Inferior parietal cortex (tissue), 1 donor: Measurements from ENCODE around the gene LHCGR.
"Not testable (repeated sequence)": the region's sequence is repeated elsewhere in the genome, so short reads cannot be mapped to it uniquely, and the experiment has no call there.

Source experiments
- DNase-seq: peaks from one replicate; pipeline ENCODE4 v3.0.0-alpha.2; 2016; ENCODE audit errors: extremely low spot score

Gene LHCGR

DNA sequence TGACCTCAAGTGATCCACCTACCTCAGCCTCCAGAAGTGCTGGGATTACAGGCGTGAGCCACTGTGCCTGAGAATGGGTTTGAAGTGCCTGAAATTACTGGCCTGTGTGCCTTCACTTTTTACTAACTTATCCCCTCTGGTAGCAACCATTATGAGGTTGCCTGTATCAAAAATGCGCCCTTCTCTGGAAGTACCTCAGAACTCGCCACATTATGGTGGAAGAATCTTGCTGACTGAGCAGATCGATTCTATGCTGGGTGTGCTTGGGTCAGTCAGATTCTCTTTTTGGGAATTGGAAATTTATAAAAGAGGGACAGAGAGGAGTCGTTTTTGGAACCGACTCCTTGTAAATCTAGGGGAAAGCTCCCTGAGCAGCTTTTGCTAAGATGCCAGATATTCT is 8.2 kb downstream of the LHCGR start:
- DNase-seq = no peak

DNA sequence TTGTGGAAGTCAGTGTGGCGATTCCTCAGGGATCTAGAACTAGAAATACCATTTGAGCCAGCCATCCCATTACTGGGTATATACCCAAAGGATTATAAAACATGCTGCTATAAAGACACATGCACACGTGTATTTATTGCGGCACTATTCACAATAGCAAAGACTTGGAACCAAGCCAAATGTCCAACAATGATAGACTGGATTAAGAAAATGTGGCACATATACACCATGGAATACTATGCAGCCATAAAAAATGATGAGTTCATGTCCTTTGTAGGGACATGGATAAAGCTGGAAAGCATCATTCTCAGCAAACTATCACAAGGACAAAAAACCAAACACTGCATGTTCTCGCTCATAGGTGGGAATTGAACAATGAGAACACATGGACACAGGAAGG is 16.3 kb downstream of the LHCGR start:
- DNase-seq = not testable (repeated sequence)

DNA sequence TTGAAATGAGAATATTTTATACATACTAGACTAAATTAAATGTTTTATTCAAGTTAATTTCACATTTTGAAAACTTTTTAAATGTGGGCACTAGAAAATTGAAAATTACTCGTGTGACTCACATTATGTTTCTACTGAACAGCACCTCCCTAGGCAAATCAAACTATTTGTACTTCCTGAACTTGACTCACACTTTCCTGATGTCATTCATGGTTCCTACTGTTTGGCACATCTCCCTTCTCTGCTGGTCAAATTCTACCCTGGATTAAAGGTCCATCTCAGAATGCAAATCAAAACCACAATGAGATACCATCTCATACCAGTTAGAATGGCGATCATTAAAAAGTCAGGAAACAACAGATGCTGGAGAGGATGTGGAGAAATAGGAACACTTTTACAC is 16.7 kb downstream of the LHCGR start:
- DNase-seq = no peak

DNA sequence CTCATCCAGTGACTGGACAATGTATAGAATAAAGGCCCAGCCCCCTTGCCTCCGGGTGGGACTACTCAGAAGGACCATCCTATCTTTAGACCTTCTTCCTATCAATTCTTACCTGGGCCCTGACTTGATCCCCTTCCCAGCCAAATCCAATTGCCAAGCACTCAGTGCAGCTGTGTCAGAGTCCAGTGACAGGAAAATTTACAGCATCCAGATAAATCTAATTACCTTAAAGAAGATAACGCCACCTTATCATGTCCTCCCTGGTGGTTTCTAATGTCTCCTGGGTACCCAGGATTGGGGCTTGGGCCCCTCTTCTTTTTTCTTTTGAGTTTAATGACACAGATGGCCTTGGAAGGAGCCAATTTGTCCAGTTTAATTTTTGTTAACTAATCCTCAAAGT is 19.3 kb downstream of the LHCGR start:
- no peak for DNase-seq

DNA sequence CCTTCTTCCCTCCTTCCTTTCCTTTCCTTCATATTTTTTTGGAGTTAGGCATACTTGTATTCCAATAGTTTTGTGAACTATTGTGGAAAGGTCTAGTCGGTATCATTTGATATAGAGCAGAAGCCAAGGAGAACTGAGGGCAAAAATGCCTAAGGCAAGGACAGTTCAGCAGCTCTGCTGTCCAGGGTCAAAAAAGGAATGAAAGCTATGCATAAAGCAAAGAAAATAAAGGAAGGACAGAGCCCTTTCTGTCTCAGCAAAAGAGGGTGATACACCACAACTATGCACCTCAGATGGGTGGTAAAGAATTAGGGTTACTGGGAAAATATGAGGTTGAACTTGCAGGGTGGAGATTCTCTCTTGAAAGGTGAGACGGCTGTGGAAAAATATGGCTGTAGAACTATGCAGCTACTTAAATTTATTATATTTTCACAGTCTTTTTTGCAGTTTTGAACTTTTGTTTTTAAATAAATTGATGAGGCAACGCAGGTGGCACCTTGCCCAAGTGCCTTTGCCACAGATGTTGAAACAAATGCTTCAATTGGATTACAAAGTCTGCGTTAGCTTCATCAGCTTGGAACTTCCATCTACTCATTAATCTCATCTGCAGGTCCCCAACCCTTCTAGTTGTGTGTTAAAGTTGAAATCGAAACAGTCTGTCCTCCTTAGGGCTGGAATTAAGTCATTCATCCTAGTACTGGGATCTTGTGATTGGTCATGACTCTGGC is 20.8 kb downstream of the LHCGR start:
- DNase-seq = no peak

DNA sequence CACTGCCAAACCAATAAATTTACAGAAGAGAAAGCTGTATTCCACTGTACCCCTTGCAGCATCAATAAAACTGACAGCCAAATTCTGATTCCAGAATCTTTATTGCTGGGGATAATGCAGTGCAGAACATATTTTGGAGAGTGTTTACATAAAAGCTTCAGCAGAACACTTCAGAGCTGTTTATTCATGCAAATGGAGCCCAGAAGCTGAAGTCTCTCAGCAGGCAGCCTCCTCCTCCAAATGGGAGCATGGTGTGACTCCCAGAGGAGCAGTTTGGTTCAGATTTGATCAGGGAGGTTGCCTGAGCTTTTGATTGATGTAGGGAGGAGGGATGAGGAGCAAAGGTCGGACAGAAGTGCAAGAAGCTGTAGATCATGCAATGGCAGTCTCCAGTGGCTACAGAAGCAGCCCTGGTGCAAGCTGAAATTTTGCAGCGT is 22.4 kb downstream of the LHCGR start:
- DNase-seq = no peak

DNA sequence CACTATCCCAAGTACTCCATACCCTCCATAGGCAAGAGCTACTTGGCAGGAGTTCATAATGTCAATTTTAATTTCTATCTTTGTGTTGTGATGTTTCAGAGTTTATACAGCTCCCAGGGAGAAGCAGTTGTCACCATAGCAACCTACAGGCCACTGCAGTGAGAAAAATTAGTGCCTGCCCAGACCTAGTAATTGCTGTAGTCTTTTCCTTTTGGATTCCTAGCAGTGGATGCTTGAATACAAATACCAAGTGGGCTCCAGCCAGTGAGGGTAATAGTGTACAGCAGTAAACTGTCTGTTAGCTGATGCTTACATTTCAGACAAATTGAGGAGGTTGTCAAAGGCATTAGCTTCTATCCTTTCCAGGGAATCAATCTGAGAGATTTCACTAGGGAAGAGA is 26.7 kb downstream of the LHCGR start:
- DNase-seq = peak; percentile 32

DNA sequence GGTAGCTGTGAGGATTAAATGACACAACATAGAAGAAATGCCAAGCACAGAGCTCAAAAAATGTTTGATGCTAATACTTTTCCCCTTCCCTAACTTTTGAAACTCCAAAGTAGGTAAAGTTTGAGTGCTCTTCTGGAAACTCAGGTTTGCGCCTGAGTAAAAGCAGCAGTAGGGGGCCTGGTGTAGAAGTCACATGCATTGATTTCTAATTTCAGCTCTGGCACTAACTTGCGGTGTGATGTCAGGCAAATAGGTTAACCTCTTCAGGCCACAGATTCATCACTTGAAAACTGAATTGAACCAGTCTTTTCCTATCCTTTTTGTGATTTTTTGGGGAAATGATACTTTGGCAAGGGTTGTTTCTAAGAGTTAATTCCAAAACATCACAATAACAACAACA is 27.2 kb downstream of the LHCGR start:
- no peak for DNase-seq

DNA sequence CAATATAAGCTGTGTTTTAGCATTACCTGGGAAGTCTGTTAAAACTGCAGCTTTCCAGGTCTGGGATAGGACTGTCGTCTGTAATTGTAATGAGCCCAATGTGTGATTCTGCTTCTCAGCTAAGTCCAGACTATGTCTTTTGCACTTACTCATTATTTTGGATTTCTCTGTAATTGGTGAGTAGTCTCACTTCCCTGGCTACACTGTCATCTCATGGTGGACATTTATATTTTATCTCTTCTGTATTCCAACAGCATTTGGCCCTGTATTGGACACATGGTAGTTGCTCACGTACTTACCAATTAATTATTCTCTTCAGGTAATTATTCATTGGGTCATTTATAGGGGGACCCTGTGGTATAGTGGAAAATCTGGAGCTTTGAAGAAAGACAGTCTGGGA is 28.0 kb downstream of the LHCGR start:
- no peak for DNase-seq

DNA sequence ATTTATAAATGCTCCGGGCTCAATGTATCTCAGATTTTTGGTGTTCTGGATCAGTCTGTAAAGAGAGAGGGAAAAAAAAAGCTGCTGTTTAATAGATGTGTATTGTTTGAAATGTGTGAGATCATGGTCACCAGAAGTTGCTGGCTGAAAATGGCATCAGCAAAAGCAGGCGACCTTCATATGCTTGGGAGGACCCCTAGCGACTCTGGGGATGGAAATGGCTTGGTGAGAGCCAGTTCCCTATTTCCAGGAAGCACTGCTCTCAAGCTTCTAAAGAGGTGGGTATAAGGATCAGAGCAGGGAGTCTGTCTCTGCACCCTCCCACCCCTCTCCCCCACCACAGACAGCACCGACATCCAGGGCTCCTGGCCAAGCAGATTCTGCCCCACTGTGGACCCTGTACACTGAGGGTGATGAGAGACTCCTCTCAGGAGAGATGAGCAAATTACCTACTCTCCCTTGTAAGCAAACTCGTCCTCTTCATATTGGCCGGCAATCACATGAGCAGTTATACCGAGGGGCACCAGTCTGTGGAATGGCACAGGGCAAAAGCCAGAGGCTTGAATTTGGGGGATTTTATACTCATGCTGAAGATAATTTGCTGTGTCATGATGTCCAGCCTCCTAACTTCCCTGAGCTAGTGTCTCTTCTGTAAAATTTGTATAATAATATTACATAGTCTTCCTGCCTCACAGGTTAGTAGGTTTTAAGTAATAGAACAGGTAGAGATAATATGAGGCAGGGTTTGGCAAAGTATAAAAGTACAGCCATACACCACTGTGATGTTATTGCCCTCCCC is 29.6 kb downstream of the LHCGR start:
- DNase-seq = peak; percentile 57

DNA sequence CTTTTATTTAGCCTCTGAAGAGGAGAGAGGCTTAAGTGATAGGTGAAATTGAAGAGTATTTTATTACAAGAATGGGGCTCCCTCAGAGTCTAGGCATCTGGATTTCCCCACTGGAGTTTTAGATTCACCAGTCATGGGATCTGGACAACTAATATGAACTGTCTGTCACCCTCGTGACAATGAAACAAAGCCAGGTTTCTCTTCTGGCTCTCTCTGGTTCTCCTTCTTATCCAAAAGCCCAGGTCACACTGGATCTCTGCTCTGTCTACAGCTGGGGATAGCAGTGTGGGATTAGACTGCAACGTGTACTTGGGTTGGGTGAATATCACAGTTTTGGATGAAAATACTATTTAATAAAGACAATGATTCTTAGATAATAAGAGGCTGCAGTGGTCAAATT is 31.2 kb downstream of the LHCGR start:
- no peak for DNase-seq

DNA sequence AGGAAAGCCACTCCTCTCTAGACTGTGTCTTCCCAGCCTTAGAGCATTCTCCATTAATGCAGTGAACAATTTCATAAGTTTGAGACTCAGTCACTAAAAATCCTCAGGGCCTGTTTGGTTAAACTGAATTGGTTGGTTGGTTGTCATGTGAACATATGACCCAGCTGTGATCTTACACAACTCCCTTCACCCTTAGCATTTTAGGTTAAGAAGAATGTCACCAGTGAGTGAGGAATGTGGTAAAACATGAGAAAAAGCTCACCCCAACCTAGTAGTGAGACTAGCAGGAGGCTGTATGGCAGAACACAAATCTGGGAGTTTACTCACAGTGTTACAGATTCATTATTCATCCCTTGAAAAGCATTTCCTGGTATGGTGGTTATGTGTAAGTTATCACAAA is 32.4 kb downstream of the LHCGR start:
- no peak for DNase-seq

DNA sequence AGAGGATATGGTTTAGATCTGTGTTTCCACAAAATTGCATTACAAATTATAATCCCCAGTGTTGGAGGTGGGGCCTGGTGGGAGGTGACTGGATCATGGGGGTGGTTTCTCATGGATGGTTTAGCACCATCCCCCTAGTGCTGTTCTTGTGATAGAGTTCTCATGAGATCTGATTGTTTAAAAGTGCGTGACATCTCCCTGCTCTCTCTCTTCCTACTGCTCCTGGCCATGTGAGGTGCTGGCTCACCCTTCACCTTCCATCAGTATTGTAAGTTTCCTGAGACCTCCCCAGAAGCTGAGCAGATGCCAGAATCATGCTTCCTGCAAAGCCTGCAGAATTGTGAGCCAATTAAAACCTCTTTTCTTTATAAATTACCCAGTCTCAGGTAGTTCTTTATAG is 33.1 kb downstream of the LHCGR start:
- no peak for DNase-seq

DNA sequence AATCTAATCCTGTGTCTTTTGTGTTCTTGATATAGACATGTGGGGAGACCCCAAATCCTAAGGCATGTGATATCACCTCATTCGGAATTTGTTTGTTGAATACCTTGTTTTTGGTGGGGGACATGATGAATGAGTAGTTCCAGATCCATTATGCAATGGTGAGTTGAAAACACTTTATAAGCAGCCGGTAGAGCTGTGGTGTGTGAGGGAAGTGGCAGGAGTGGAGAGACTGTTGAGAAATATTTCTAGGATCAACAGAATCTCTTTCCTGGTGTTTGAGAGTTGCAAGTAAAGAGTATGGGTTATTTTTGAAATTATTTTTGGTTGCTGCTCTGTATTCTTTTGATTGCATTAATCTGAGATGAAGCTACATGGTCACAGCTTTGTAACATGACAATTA is 34.4 kb downstream of the LHCGR start:
- DNase-seq = no peak

DNA sequence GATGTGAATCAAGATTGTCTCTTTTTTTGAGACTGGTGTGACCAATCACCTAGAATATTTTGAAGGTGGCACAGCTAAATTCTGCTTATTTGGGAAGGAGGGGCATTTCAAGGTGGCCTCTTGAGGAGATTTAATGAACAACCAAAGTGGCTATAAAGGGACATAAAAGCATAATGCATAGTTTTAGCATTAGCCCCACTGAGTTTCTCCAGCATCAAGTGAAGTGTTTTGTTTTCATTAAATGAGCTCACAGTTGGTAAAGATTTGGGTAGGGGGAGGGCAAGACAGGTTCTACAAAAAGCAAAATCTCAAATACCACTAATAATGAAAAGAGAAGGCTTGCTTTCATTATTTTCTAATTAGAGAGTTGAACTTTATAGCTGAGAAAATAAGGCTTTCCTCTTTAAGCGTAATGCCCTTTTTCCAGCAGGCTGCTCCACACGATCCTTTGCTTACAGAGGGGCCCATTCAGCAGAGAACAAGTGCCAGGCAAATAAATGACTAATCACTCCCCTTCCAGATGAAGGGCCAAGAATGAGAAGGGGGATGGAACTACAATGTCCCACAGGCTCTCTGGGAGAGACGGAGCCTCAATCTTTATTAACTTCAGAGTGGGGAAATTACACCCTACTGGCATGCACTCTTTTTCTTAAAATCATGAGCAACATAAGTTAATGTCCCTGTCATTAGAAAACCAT is 35.9 kb downstream of the LHCGR start:
- DNase-seq = no peak

DNA sequence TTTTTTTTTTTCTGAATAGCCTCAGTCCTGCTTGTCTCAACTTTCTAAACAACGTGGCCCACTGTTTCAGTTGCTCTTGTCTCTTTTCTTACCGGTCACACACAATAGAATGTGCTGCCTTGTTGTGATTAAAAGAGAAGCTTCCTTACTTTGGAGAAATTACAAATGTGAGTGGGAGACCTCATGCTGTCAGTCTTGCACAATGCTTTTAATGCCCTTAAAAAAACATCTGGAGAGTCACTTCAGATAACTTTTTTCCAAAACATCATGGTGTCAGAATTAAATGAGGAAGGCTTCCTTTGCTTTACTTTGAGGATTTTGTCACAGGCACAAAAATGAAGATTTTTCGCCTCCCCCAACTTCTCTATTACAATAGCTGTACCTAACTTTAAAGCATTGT is 37.7 kb downstream of the LHCGR start:
- DNase-seq = no peak

DNA sequence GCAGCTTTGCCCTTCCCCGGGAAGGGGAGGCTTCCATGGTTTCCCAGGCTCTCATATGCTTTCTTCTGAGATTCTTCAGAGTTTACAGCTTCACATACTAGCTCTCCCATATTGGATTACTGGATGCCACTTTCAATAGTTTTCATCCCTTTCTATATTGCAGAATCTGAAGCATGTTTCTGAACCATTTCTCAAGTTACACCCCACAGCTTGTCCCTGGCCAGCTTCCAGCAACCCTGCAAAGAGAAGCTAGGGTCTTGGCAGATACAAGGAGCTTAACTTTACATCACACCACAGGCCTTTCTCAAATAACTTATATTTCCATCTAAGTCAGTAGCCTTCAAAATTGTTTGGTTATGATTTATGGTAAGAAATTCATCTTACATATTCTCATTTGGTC is 39.6 kb downstream of the LHCGR start:
- no peak for DNase-seq

DNA sequence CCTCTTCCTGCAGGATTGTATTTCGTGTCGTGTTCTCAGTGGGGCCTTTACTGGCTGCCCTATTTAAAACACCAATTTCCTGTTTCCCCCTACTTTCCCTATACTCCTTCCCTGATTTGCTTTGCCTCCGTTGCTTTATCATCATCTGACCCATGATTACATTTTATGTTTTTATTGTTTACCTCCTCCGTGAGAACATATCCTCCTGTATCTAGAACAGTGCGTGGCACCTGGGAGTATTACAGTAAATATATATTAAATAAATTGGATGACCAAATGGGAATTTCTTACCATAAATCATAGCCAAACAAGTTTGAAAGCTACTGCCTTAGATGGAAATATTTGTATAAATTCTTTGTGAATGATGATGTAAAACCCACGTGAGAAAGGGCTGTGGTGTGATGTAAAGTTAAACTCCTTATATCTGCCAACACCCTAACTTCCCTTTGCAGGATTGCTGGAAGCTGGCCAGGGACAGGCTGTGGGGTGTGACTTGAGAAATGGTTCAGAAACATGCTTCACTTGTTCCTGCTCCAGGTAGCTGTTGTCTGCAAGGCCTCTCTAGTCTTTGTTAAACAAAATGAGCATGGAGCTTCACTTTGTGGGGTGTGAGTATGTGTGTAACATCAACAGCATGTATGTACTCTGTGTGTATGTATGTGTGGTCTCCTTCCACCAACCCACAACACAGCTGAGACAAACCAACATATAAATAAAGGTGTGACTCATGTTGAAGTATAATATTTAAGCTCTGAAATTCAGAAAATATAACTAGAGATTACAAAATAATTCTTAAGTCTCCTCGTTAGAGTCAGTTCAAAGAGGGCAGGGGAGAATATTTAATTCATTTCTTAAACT is 40.3 kb downstream of the LHCGR start:
- DNase-seq = no peak

DNA sequence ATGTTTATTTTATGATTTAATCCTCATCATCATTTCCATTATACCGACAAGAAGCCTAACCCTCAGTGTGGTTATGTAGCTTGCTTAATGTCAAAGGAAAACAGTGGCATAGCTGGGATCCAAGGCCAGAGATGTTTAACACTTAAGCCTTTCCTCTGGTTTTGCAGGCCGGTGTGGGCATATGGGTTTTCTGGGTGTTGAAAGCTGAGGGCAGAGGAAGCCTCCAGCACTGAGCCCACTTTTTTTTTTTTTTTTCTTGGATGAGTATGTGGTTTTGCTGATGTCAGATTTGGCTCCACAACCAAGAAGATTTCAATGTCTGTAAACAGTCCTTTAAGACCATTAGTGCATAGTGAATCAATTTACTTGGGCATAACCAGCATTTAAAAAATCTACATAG is 41.3 kb downstream of the LHCGR start:
- DNase-seq = no peak

DNA sequence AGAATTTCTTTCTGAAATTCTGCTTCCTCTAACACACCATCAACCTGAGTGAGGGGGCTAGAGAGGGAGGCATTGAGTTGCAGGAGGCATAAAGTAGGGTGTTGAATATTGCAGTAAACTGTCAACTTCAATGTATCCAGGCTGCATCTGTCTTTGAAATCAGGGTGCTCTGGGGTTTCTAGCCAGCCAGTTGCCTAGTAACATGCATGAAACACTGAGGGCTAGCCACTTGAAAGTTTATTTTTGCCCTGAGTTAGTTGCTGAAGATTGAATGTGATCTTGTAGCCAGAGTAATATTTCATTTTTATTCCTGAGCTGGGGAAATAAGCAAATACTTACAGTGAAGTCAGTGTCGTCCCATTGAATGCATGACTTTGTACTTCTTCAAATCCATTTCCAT is 41.9 kb downstream of the LHCGR start:
- DNase-seq = no peak

DNA sequence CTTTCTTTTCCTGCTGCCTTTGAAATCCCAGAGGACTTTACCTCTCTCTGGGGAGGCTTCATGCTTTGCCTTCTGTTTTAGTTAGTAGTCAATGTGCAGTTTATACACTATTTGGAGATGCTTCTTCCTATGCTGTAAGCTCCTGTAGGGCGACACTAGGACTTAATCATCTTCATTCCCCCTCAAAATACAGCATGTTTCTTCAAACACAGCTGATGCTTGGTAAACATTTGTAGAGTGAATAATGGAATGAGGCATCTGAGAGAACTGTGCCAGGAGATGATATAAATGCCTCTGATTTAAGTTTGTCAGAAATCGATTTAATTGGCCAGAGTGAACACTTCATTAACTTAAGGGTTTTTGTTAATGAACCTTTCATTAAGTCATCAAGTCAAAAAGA is 43.4 kb downstream of the LHCGR start:
- DNase-seq = no peak

DNA sequence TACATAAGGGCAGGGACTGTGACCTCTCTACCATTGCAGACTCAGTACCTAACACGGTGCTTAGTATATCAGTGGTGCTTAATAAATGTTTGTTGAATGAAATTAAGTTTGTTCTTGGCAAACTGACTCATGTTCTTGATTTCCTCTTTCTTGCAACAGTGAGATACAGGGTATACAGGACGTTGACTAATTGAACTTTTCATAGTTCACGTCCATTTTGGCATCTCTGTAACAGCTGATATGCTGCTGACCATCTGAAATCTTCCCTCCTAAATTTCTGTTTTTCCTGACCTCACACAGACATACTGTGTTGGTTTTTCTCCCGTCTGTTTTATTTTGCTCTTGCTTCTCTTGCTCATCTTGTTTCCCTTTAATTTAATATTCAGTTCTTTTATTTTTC is 44.2 kb downstream of the LHCGR start:
- no peak for DNase-seq
